ENCODE measurements around the gene FDXR. TPM values are rescaled to one million over a fixed set of nuclear protein-coding genes. Genes with fewer than 3 reads are reported as not detected.

The FDXR gene
- polyA plus RNA-seq, 1 donor from 2014 or later: 14.4 TPM

DNA sequence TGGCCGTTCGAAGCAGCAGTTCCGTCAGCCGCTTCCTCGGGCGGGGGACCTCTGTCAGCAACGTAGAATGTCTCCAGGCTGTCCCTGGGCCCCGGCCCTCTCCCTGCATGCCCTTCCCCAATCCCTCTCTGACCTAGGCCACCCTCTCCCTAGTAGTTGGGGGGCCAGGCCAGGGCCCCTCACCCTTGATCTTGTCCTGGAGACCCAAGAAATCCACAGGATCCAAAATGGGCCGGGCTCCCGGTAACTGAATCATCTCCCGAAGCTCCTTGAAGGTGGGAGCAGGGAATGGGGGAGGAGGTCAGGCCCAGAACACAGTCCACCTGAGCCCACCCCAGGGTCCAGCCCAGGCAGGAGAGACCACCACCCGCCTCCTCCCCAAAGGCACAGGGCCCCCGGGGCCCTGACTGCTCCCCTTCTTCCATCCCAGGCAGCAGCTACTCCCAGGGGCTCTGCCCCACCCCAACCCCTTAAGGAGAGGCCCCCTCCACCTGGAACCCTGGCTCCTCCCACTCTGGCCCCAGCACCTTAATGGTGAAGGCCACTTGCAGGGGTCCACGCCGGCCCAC is 8.4 kb downstream of the FDXR start:
- H3K79me2 ChIP-seq (replicated peaks; ENCODE audit: insufficient read depth, low read length): no peaks in the 10 kb centered on the region
- TF ChIP-seq POLR2AphosphoS5 (IDR thresholded peaks at IDR 0.05) (no peak), RAD21 (conservative IDR thresholded peaks at IDR 0.05) (no peak), MXI1 (conservative IDR thresholded peaks at IDR 0.05; ENCODE audit: poor library complexity, severe bottlenecking) (no peak), EZH2 (IDR thresholded peaks at IDR 0.05; ENCODE audit: borderline replicate concordance, insufficient read depth, low read length, poor library complexity, severe bottlenecking) (no peak), TAF1 (IDR thresholded peaks at IDR 0.05; ENCODE audit: low read depth) (no peak), SMC3 (conservative IDR thresholded peaks at IDR 0.05; ENCODE audit: poor library complexity) (no peak), EP300 (conservative IDR thresholded peaks at IDR 0.05; ENCODE audit: poor library complexity, severe bottlenecking) (no peak)
- TF ChIP-seq, protein P1, sequence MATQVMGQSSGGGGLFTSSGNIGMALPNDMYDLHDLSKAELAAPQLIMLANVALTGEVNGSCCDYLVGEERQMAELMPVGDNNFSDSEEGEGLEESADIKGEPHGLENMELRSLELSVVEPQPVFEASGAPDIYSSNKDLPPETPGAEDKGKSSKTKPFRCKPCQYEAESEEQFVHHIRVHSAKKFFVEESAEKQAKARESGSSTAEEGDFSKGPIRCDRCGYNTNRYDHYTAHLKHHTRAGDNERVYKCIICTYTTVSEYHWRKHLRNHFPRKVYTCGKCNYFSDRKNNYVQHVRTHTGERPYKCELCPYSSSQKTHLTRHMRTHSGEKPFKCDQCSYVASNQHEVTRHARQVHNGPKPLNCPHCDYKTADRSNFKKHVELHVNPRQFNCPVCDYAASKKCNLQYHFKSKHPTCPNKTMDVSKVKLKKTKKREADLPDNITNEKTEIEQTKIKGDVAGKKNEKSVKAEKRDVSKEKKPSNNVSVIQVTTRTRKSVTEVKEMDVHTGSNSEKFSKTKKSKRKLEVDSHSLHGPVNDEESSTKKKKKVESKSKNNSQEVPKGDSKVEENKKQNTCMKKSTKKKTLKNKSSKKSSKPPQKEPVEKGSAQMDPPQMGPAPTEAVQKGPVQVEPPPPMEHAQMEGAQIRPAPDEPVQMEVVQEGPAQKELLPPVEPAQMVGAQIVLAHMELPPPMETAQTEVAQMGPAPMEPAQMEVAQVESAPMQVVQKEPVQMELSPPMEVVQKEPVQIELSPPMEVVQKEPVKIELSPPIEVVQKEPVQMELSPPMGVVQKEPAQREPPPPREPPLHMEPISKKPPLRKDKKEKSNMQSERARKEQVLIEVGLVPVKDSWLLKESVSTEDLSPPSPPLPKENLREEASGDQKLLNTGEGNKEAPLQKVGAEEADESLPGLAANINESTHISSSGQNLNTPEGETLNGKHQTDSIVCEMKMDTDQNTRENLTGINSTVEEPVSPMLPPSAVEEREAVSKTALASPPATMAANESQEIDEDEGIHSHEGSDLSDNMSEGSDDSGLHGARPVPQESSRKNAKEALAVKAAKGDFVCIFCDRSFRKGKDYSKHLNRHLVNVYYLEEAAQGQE (IDR thresholded peaks at IDR 0.05; ENCODE audit: borderline replicate concordance): no peak
- TF ChIP-seq, protein P2, sequence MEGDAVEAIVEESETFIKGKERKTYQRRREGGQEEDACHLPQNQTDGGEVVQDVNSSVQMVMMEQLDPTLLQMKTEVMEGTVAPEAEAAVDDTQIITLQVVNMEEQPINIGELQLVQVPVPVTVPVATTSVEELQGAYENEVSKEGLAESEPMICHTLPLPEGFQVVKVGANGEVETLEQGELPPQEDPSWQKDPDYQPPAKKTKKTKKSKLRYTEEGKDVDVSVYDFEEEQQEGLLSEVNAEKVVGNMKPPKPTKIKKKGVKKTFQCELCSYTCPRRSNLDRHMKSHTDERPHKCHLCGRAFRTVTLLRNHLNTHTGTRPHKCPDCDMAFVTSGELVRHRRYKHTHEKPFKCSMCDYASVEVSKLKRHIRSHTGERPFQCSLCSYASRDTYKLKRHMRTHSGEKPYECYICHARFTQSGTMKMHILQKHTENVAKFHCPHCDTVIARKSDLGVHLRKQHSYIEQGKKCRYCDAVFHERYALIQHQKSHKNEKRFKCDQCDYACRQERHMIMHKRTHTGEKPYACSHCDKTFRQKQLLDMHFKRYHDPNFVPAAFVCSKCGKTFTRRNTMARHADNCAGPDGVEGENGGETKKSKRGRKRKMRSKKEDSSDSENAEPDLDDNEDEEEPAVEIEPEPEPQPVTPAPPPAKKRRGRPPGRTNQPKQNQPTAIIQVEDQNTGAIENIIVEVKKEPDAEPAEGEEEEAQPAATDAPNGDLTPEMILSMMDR (IDR thresholded peaks at IDR 0.05; ENCODE audit: poor library complexity, severe bottlenecking): no peak
- no peak overlapping the region for H3K4me3 ChIP-seq (ENCODE audit: low read length)
- H3K27me3 ChIP-seq (ENCODE audit: insufficient read depth, low read depth, low read length): peaks cover 32% of the 10 kb centered on the region
- no peak overlapping the region for H2AFZ ChIP-seq (ENCODE audit: low read depth, low read length)
- H3F3A ChIP-seq (ENCODE audit: insufficient read depth, low read length, poor library complexity, severe bottlenecking): no peaks in the 10 kb centered on the region
- H3K9me2 ChIP-seq (ENCODE audit: insufficient read depth, low read length): no peaks in the 10 kb centered on the region
- no peaks in the 10 kb centered on the region for H4K20me1 ChIP-seq (ENCODE audit: insufficient read depth)
- no peak overlapping the region for H3K4me2 ChIP-seq (ENCODE audit: low read length)
- no peak overlapping the region for H3K9ac ChIP-seq (ENCODE audit: low read length)
- no peaks in the 10 kb centered on the region for H3K36me3 ChIP-seq (ENCODE audit: insufficient read depth, low read length)
- no peak overlapping the region for H3K27ac ChIP-seq (ENCODE audit: low read length)
- no peaks in the 10 kb centered on the region for H3K9me3 ChIP-seq (ENCODE audit: low read length)

DNA sequence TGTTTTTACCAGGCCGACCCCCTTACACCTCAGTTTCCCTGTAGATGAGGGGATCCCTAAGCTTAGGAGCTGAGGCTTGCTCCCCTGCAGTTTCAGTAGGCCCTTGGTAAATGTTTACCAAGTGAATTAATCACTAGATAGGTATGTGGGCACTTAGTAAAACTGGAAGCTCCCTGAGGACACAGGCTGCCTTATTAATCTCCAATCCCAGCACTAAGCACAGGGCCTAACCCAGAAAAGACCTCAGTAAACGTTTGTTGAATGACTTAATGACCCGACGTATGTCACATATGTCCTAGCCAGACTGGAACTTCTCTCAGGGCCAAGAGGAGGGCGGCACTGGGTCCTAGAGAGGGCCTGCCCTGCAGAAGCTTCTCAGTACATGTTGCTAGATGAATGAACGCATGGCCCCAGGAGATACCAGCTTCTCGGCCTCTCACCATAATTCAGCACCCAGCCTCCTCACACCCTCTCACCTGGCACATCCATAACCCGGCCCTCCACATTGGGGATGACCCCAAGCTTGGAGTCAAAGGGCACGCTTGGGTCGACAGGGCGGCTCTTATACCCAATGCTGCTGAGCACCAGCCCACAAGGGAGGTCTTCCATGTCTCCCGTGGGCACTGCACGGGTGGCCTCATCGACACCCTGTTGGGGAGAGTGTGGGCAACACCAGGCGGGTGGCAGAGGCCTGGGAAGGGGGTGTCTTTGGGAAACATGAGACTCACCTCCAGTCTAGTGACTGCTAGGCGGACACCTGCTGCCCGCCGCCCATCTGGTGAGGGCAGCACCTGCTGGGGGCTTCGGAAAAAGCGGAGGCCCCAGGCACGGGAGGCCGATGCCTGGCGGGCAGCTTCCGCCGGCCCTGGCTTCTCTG is 9.1 kb downstream of the FDXR start:
- H2AFZ ChIP-seq (ENCODE audit: low read depth, low read length): no peak overlapping the region
- no peaks in the 10 kb centered on the region for H3K79me2 ChIP-seq (replicated peaks; ENCODE audit: insufficient read depth, low read length)
- H3K27me3 ChIP-seq (ENCODE audit: insufficient read depth, low read depth, low read length): peaks cover 39% of the 10 kb centered on the region
- H3K4me2 ChIP-seq (ENCODE audit: low read length): no peak overlapping the region
- no peak overlapping the region for H3K4me3 ChIP-seq (ENCODE audit: low read length)
- H4K20me1 ChIP-seq (ENCODE audit: insufficient read depth): no peaks in the 10 kb centered on the region
- TF ChIP-seq RAD21 (conservative IDR thresholded peaks at IDR 0.05) (no peak), MXI1 (conservative IDR thresholded peaks at IDR 0.05; ENCODE audit: poor library complexity, severe bottlenecking) (no peak), SMC3 (conservative IDR thresholded peaks at IDR 0.05; ENCODE audit: poor library complexity) (no peak), EP300 (conservative IDR thresholded peaks at IDR 0.05; ENCODE audit: poor library complexity, severe bottlenecking) (no peak), TAF1 (IDR thresholded peaks at IDR 0.05; ENCODE audit: low read depth) (no peak), EZH2 (IDR thresholded peaks at IDR 0.05; ENCODE audit: borderline replicate concordance, insufficient read depth, low read length, poor library complexity, severe bottlenecking) (no peak), POLR2AphosphoS5 (IDR thresholded peaks at IDR 0.05) (no peak)
- TF ChIP-seq, protein P2 (IDR thresholded peaks at IDR 0.05; ENCODE audit: poor library complexity, severe bottlenecking): no peak
- TF ChIP-seq, protein P1 (IDR thresholded peaks at IDR 0.05; ENCODE audit: borderline replicate concordance): no peak
- H3K36me3 ChIP-seq (ENCODE audit: insufficient read depth, low read length): no peaks in the 10 kb centered on the region
- no peaks in the 10 kb centered on the region for H3K9me3 ChIP-seq (ENCODE audit: low read length)
- no peak overlapping the region for H3K9ac ChIP-seq (ENCODE audit: low read length)
- no peaks in the 10 kb centered on the region for H3F3A ChIP-seq (ENCODE audit: insufficient read depth, low read length, poor library complexity, severe bottlenecking)
- H3K9me2 ChIP-seq (ENCODE audit: insufficient read depth, low read length): no peaks in the 10 kb centered on the region
- H3K27ac ChIP-seq (ENCODE audit: low read length): no peak overlapping the region

Measured in neural cell (in vitro differentiated cells).